IPS-18c (cell line): ENCODE results near the gene CENPS.
"Not testable (repeated sequence)": the region's sequence is repeated elsewhere in the genome, so short reads cannot be mapped to it uniquely, and the experiment has no call there.

Experiments used
- H3K4me3 ChIP-seq: 2 replicates; pipeline ENCODE4 v1.7.0; 2013; ENCODE audit warnings: low read depth, mild to moderate bottlenecking, low read length, moderate library complexity; ENCODE audit not compliant: insufficient read depth
- H3K9me3 ChIP-seq: one replicate; pipeline ENCODE4 v1.6.1; 2013; ENCODE audit warnings: mild to moderate bottlenecking, low read length, moderate library complexity; ENCODE audit not compliant: control insufficient read depth, insufficient read depth

CENPS gene

DNA sequence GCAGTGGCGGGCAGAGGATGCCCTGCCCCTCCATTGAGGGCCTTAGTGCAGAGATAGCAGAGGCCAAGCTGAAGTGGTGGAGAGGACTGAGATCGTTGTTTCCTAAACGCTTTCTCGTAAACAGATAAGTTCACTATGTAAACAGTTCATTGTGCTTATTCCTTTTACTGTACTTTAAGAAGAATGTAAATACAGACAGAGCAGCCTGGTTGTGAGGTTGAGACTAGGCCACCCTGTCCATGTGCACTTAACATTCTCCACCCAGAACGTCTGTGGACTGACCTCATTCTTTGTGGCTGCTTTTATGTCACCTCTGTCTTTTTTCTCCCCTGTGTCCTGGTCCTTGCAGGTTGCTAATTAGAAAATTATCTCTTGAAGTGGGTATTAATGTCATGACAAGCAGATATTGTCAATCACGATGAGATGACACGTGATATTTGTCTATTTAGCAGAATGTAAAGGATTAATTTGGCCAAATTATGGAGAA lies 8.5 kb downstream of the CENPS start:
- Histone ChIP-seq H3K4me3 (no peak overlapping the region), H3K9me3 (no peaks in the 10 kb centered on the region)

DNA sequence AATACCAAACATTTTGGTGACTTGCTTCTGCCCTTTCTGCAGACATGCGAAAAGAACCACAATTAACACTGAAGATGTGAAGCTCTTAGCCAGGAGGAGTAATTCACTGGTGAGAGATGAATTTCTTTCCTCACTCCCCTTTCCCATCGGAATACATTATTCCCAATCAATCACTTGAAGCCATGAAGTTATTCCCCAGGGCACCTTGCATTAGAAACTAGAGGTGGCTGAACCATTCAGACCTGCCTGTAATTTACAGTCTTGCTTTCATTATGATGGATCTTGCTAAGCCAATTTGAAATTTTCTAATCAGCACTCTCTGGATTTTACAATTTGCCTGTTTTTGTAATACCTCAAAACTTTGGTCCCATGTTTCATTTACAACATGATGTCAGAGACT lies 10.1 kb downstream of the CENPS start:
- Histone ChIP-seq H3K4me3 (no peak overlapping the region), H3K9me3 (no peaks in the 10 kb centered on the region)

DNA sequence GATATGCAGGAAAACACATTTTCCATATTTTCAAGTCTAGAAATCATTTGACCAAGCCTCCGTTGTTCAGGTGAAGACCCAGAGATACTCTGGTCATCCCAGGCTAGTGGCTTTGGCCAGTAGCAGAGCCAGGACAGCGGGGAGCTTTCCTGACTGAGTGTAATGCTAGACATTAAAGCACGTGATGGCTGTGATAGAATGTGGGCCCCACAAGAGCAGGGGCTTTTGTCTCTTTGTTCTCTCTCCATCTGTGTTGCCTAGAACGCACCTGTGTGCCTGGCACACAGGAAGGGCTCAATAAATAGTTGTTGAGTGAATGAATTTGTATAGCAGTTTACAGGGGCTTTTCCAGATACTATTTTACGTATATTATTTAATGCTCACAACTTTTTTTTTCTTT lies 10.6 kb downstream of the CENPS start:
- H3K4me3 ChIP-seq: no peak overlapping the region
- no peaks in the 10 kb centered on the region for H3K9me3 ChIP-seq

GRCh38 chr1:10444248-10444647 lies 14.0 kb downstream of the CENPS start:
- no peak overlapping the region for H3K4me3 ChIP-seq
- H3K9me3 ChIP-seq: no peaks in the 10 kb centered on the region

DNA sequence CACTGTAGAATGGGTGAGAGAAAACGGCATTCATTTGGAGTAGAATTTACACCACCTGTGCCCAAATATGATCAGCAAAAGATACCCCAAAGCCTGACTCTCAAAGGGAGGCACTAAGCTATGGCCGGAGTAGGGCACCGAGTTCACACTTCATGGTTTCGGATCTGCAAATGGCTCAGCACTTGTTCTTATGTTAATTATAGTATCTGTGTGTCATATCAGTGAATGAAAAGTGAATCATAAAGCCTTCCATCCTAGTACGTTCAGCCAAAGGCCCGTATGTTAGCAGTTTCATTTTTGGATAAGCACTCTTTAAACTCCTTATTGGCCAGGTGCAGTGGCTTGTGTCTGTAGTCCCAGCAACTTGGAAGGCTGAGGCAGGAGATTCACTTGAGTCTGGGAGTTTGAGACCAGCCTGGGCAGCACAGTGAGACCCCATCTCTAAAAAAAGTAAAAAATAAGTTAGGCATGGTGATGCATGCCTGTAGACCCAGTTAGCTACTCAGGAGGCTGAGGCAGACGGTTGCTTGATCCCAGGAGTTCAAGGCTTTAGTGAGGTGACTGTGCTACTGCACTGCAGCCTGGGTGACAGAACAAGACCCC lies 14.7 kb downstream of the CENPS start:
- Histone ChIP-seq H3K4me3 (no peak overlapping the region), H3K9me3 (no peaks in the 10 kb centered on the region)

DNA sequence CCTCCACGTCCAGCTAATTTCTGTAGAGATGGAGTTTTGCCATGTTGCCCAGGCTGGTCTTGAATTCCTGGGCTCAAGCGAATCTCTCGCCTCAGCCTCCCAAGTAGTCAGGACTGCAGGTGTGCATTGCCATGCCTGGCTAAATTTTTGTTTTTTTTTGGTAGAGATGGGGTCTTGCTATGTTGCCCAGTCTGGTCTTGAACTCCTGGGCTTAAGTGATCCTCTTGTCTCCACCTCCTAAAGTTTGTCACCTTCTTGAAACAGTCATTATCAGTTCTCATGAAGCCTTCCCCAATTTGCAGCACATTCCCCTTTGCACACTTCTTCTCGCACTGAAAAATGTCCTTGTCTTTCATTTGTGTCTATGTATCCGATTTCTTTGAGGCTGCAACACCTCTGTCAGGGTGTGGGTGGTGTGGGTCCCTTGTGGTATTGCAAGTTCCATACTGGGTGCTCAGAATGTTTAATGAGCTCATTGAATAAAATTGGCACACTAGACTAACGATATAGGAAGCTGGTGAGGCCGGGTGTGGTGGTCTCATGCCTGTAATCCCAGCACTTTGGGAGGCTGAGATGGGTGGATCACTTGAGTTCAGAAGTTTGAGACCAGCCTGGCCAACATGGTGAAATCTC lies 16.7 kb downstream of the CENPS start:
- Histone ChIP-seq H3K9me3 (no peaks in the 10 kb centered on the region), H3K4me3 (no peak overlapping the region)

- no peak within 1 kb of the TSS for H3K4me3 ChIP-seq
- H3K9me3 ChIP-seq: no peaks in the 10 kb centered on the region
Observed at GRCh38 chr1:10449751-10450150, 19.5 kb downstream of the CENPS start, which contains the start of gene CORT. Gene CORT (plus strand): TSS chr1:10450031. CDS start chr1:10450224, 193 bp downstream.

DNA sequence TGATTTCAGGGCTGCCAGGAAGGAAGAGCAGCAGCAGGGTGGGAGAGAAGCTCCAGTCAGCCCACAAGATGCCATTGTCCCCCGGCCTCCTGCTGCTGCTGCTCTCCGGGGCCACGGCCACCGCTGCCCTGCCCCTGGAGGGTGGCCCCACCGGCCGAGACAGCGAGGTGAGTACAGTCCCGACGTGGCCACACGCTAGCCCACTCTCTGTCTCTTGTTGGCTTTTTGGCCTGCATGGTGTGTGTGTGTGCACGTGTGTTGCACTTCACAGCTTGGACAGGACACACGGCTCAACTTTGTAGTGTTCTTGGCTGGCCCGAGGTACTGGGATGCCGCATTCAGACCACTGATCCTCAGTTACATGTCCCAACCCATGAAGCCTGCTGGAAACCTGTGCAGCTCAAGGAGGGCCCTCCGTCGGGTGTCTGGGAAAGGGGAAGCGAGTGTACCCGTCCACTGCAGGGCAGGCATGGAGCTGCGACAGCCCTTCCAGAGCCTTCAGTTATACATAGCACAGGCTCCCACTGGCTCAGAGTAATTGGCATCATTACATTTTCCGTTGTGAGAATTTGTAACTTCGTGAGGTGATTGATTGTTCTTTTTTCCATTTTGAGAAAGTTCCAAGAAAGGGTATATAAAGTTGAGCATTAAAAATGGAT lies 20.1 kb downstream of the CENPS start:
- Histone ChIP-seq H3K4me3 (no peak overlapping the region), H3K9me3 (no peaks in the 10 kb centered on the region)

DNA sequence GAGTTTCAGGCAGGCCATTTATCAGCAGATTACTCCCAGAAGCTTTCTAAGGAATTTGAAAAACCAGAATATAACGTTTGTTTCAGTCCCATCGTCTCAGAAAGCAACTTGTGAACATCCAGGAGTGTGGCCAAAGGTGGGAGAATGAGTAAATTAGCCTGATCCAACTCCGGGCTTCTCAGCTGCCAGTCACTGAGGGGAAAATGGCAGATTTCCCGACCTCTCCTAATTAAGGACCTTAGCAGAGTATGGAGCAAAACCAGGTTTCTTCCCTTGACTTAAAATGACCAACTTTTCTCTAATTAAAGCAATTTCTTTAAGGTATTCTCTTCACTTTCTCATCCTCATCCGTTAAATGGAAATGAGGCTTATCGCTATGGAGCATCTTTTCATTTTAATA lies 20.6 kb downstream of the CENPS start:
- Histone ChIP-seq H3K4me3 (no peak overlapping the region), H3K9me3 (no peaks in the 10 kb centered on the region)

- Histone ChIP-seq H3K4me3 (no peak overlapping the region), H3K9me3 (no peaks in the 10 kb centered on the region)
Observed at GRCh38 chr1:10451287-10451686, 21.1 kb downstream of the CENPS start.

DNA sequence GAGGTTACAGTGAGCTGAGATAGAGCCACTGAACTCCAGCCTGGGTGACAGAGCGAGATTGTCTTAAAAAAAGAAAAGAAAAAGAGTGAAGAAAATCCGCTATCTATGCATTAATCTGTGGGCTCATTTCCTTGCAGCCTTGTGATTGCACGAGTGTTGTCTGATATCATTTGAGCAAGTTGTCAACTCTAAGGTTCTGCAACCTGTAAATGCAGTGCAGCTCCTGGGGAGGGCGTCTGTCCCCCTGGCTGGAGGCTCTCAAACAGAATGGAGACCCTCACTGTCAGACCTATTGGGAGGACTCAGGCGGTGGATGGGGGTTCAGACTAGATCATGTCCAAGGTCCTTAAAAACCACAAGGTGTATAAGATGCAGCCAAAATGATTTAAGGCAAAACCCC lies 25.8 kb downstream of the CENPS start:
- H3K9me3 ChIP-seq: peaks cover 2% of the 10 kb centered on the region
- H3K4me3 ChIP-seq: no peak overlapping the region

- H3K9me3 ChIP-seq: peaks cover 2% of the 10 kb centered on the region
- no peak overlapping the region for H3K4me3 ChIP-seq
Observed at GRCh38 chr1:10456661-10457060, 26.4 kb downstream of the CENPS start.

DNA sequence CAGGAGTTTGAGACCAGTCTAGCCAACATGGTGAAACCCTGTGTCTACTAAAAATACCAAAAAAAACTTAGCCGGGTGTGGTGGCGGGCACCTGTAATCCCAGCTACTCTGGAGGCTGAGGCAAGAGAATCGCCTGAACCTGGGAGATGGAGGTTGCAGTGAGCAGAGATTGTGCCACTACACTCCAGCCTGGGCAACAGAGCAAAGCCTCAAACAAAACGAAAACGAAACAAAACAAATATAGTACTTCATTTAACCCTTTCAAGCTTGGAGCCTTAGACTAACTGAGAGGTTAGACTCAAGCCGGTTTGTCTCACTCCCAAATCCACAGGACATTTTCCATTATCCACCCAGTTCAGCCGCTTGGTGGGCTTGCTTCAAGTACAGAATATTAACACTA lies 27.2 kb downstream of the CENPS start:
- H3K9me3 ChIP-seq, H3K4me3 ChIP-seq: not testable (repeated sequence)

- Histone ChIP-seq H3K4me3 (no peak overlapping the region), H3K9me3 (peaks cover 2% of the 10 kb centered on the region)
Observed at GRCh38 chr1:10457875-10458274, 27.6 kb downstream of the CENPS start.

DNA sequence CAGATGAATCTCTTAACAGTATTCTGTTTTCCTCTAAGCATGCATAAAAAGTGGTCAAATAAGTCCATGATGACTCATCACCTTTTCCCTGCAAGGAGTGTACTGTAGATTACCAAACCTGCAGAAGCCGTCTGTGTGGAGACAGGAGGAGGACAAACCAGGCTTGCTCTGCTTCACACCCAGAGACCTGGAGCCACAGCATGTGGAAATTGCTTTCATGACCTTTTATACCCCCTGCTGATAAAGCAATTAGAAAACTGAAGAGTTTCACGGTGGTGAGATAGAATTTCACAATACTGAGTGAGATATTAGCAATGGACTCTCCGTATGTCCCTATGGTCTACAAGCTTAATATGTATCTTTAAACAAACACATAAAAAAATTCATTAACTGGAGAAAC lies 29.0 kb downstream of the CENPS start:
- Histone ChIP-seq H3K4me3 (no peak overlapping the region), H3K9me3 (peaks cover 2% of the 10 kb centered on the region)

DNA sequence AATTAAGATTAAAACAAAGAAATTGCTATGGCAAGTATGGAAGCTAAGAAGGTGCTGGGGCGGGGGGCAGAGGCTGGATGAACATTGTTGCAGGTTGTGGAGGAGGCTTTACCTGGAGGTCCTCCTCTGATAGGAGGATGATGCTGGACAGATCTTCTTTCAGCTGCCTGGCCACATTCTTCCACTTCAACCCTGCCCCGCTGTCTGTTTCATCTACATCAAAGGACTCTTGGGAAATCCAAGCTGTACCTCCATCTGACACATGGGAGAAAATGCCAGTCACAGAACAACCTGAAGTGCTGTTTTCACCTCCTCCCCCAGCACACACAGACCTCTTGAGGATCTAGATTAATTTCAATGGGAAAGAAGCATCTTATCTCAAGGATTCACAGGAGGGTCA lies 36.8 kb downstream of the CENPS start:
- Histone ChIP-seq H3K4me3 (no peak overlapping the region), H3K9me3 (no peaks in the 10 kb centered on the region)

DNA sequence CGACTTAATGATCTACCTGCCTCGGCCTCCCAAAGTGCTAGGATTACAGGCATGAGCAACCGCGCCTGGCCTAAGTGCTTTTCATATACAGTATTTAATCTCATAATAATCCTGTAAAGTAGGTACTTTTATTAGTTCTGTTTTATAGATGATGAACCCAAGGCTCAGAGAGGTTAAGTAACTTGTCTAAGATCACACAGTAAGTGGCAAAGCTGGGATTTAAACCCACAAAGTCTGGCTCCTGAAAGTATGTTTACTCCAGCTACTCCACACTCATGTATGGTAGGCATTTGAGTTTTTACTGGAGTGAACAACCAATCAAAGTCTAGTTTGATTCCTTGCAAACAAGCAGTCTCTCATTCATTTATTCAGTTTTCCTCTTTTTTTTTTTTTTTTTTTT lies 39.8 kb downstream of the CENPS start:
- Histone ChIP-seq H3K4me3 (no peak overlapping the region), H3K9me3 (no peaks in the 10 kb centered on the region)

DNA sequence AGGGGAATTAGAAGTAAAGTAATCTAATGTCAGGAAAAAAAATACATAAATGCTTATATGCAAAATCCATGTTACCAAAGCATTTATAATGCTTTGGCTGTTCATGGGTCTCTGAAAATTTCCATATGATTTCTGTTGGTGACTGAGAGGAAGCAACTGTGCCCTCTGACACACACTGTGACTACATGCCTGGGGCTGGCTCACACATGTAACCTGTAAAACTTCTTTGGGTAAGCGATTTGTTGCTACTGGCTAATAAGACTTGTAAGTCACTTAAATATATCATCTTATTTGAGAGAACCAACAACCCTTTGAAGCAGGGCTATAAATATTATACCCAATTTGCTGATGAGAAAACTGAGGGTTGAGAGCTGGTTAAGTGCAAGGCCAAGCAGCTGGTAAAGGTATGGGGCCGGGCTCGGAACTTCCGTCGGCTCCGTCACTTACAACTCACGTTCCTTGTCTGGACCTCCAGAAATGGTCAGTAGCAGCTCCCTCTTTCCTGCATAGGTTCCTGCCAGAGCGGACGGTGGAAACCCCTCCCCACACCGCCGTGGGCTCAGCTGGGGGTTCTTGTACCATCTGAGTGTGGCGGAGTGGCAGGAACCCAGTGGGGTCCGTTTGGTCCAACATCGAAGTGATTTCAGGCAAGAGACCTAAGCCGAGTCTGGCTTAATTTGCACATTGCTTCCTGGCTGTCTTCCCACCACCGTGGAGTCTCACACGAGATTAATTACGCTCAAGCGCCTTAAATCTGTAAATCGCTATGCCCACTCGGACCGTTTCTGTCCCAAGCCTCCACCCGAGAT lies 41.4 kb downstream of the CENPS start:
- no peaks in the 10 kb centered on the region for H3K9me3 ChIP-seq
- H3K4me3 ChIP-seq: peak overlapping the region; percentile 80
